OCI-LY1 (cell line): Measurements from ENCODE around the gene SNAPC4.

ENCODE experiments used
- H2AFZ ChIP-seq: fragments of 200-600 bp; sonication (generic), shearing (Covaris generic); 2 replicates; pipeline ENCODE4 v1.6.0; 2014; ENCODE audit warnings: antibody characterized with exemption, mild to moderate bottlenecking, low read length
- H3F3A ChIP-seq: fragments of 200-600 bp; sonication (generic), shearing (Covaris generic); 2 replicates; pipeline ENCODE4 v1.6.0; 2014; ENCODE audit warnings: mild to moderate bottlenecking, antibody characterized with exemption, low read length, moderate library complexity; ENCODE audit not compliant: insufficient read depth
- H3K27ac ChIP-seq: fragments of 200-600 bp; sonication (generic); 2 replicates; pipeline ENCODE4 v1.5.1; 2014; ENCODE audit warnings: low read length, mixed run types, mild to moderate bottlenecking, low read depth; ENCODE audit not compliant: poor library complexity, severe bottlenecking
- H3K27me3 ChIP-seq: fragments of 200-600 bp; sonication (generic); 2 replicates; pipeline ENCODE4 v1.6.0; 2014; ENCODE audit warnings: antibody characterized with exemption, mild to moderate bottlenecking, low read length, moderate library complexity; ENCODE audit not compliant: insufficient read depth
- H3K36me3 ChIP-seq: fragments of 200-600 bp; sonication (generic); 2 replicates; pipeline ENCODE4 v1.6.1; 2014; ENCODE audit warnings: mild to moderate bottlenecking, antibody characterized with exemption, low read length, moderate library complexity, mixed read lengths; ENCODE audit not compliant: insufficient read depth
- H3K4me1 ChIP-seq: fragments of 200-600 bp; sonication (generic); 2 replicates; pipeline ENCODE4 v1.5.1; 2014; ENCODE audit warnings: mild to moderate bottlenecking, low read length, moderate library complexity; ENCODE audit not compliant: insufficient read depth, severe bottlenecking
- H3K4me2 ChIP-seq: fragments of 200-600 bp; sonication (generic), shearing (Covaris generic); 2 replicates; pipeline ENCODE4 v1.6.1; 2014; ENCODE audit warnings: low read length
- H3K4me3 ChIP-seq: fragments of 200-600 bp; sonication (generic); 2 replicates; pipeline ENCODE4 v1.5.1; 2014; ENCODE audit warnings: low read length, low read depth, mild to moderate bottlenecking, mixed read lengths; ENCODE audit not compliant: poor library complexity, severe bottlenecking
- H3K79me2 ChIP-seq: fragments of 200-600 bp; shearing (Covaris generic); 2 replicates; pipeline ENCODE4 v1.6.1; 2016; ENCODE audit warnings: mixed run types, low read length, mixed read lengths; ENCODE audit not compliant: insufficient read depth
- H3K9ac ChIP-seq: fragments of 200-600 bp; sonication (generic), shearing (Covaris generic); 2 replicates; pipeline ENCODE4 v1.6.1; 2014; ENCODE audit warnings: mild to moderate bottlenecking, low read length, mixed read lengths
- H3K9me2 ChIP-seq: fragments of 200-600 bp; sonication (generic), shearing (Covaris generic); 2 replicates; pipeline ENCODE4 v1.6.1; 2014; ENCODE audit warnings: low read depth, mild to moderate bottlenecking, low read length, mixed read lengths
- H3K9me3 ChIP-seq: fragments of 200-600 bp; shearing (Covaris generic); 2 replicates; pipeline ENCODE4 v1.6.1; 2014; ENCODE audit warnings: low read length, mixed read lengths
- H4K20me1 ChIP-seq: fragments of 200-600 bp; sonication (generic), shearing (Covaris generic); 2 replicates; pipeline ENCODE4 v1.6.0; 2016; ENCODE audit warnings: mild to moderate bottlenecking, low read length; ENCODE audit not compliant: insufficient read depth
- EZH2 ChIP-seq: fragments of 200-600 bp; sonication (generic), shearing (Covaris generic); IDR thresholded peaks from 2 replicates; pipeline ENCODE4 v1.8.0; 2017; ENCODE audit warnings: borderline replicate concordance, mixed run types, mild to moderate bottlenecking, antibody characterized with exemption, low read length, moderate library complexity, mixed read lengths
- TF ChIP-seq, protein P1 (sequence below): fragments of 200-600 bp; sonication (generic), shearing (Covaris generic); IDR thresholded peaks from 2 replicates; pipeline ENCODE4 v1.5.1; 2017; ENCODE audit warnings: mild to moderate bottlenecking, antibody characterized with exemption, low read length, moderate library complexity, mixed read lengths

SNAPC4 gene

GRCh38 chr9:136404801-136405136 lies 4.8 kb upstream of the SNAPC4 start:
- no peaks in the 10 kb centered on the region for H3K27me3 ChIP-seq
- H3K9me2 ChIP-seq, result no peaks in the 10 kb centered on the region
- H3K4me1 ChIP-seq, result peaks cover 20% of the 10 kb centered on the region
- 0 out of 2 replicates have a peak, but pooled peaks cover 4% of the 10 kb centered on the region for H3K79me2 ChIP-seq
- no peak overlapping the region for H2AFZ ChIP-seq
- no peak overlapping the region for H3K4me2 ChIP-seq
- H3K9me3 ChIP-seq, result no peaks in the 10 kb centered on the region
- no peak overlapping the region for H3K4me3 ChIP-seq
- TF ChIP-seq, protein P1, sequence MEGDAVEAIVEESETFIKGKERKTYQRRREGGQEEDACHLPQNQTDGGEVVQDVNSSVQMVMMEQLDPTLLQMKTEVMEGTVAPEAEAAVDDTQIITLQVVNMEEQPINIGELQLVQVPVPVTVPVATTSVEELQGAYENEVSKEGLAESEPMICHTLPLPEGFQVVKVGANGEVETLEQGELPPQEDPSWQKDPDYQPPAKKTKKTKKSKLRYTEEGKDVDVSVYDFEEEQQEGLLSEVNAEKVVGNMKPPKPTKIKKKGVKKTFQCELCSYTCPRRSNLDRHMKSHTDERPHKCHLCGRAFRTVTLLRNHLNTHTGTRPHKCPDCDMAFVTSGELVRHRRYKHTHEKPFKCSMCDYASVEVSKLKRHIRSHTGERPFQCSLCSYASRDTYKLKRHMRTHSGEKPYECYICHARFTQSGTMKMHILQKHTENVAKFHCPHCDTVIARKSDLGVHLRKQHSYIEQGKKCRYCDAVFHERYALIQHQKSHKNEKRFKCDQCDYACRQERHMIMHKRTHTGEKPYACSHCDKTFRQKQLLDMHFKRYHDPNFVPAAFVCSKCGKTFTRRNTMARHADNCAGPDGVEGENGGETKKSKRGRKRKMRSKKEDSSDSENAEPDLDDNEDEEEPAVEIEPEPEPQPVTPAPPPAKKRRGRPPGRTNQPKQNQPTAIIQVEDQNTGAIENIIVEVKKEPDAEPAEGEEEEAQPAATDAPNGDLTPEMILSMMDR, result no peak
- TF ChIP-seq EZH2, result no peak
- H3F3A ChIP-seq, result no peaks in the 10 kb centered on the region
- H3K27ac ChIP-seq, result no peak overlapping the region
- no peaks in the 10 kb centered on the region for H4K20me1 ChIP-seq
- H3K9ac ChIP-seq, result no peak overlapping the region
- H3K36me3 ChIP-seq, result peaks cover 72% of the 10 kb centered on the region

DNA sequence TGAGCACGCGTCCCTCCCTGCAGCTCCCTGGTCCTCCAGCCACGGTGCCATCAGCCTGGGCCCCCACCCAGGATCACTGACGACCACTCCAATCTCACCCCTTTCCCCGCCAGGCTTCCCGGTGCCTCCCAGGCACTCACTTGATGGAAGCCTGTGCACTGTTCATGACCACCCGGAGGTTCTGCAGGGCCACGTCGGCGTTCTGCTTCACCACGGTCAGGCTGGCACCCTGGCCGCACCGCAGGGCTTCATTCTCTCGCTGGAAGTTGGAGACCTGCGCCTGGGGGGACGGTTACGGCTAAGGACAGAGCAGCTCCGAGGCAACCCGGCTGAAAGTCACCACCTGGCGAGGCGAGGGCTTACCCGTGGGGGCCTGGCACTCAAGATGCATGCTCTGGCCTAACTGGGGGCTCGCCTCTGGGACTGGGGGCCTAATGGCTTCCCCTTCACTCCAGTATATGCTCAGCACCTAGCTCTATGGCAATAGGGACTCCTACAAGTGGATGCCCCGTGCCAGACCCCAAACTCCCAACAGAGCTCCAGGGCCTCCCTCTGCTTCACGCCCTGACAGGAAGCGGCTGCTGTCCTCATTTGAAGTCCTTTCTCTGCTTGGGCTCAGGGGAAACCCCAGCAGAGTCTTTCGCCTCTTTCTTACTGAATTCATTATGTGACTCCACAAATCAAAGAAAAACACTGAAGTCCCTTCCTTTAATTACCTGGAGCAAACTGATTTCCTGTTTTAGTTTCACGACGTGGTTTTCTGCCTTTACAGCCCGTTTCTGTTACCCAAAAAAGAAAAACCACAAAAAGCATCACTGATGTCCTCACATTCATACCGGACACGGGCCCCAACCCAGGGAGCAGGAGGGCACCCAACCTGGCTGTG lies 4.2 kb upstream of the SNAPC4 start:
- Histone ChIP-seq H3K9me3 (no peaks in the 10 kb centered on the region), H2AFZ (no peak overlapping the region), H3K4me2 (no peak overlapping the region), H3K9me2 (no peaks in the 10 kb centered on the region), H3K4me3 (no peak overlapping the region), H3F3A (no peaks in the 10 kb centered on the region), H3K4me1 (peaks cover 15% of the 10 kb centered on the region), H3K9ac (no peak overlapping the region), H3K27ac (no peak overlapping the region), H4K20me1 (no peaks in the 10 kb centered on the region), H3K79me2 (peaks cover 9% of the 10 kb centered on the region), H3K36me3 (peaks cover 72% of the 10 kb centered on the region), H3K27me3 (no peaks in the 10 kb centered on the region)
- no peak for TF ChIP-seq EZH2
- TF ChIP-seq, protein P1, result no peak

- Histone ChIP-seq H3K4me3 (no peak overlapping the region), H3K4me1 (peaks cover 15% of the 10 kb centered on the region), H3K4me2 (no peak overlapping the region), H3K79me2 (peaks cover 11% of the 10 kb centered on the region), H3K9ac (no peak overlapping the region), H3K9me3 (no peaks in the 10 kb centered on the region), H4K20me1 (no peaks in the 10 kb centered on the region), H3F3A (no peaks in the 10 kb centered on the region), H3K27me3 (no peaks in the 10 kb centered on the region), H3K9me2 (no peaks in the 10 kb centered on the region), H3K27ac (no peak overlapping the region), H3K36me3 (peaks cover 70% of the 10 kb centered on the region), H2AFZ (no peak overlapping the region)
- TF ChIP-seq, protein P1, result no peak
- no peak for TF ChIP-seq EZH2
Observed at GRCh38 chr9:136403538-136403914, 3.6 kb upstream of the SNAPC4 start.
